Transverse colon (tissue), 4 donors: ENCODE results near the gene EEPD1.

Experiments used
- CTCF ChIP-seq, 5 experiments: fragments of 200-600 bp in 3 of 5; fragments of 450-650 bp in 2 of 5; sonication (generic) in 3 of 5; IDR thresholded peaks; 1 replicate in 2 of 5; 2 replicates in 3 of 5; pipeline ENCODE4 v1.5.1; 2016 to 2017; ENCODE audit warnings: antibody characterized with exemption in 5 of 5, inconsistent platforms in 3 of 5, mild to moderate bottlenecking in 2 of 5, moderate library complexity in 1 of 5
- EP300 ChIP-seq: sonication (generic); formaldehyde crosslinking; IDR thresholded peaks from one replicate; pipeline ENCODE4 v1.6.1; 2017; ENCODE audit warnings: antibody characterized with exemption, low read depth
- POLR2A ChIP-seq: fragments of 450-650 bp; IDR thresholded peaks from one replicate; pipeline ENCODE4 v1.6.1; 2016; ENCODE audit warnings: antibody characterized with exemption, mild to moderate bottlenecking, moderate library complexity
- POLR2AphosphoS5 ChIP-seq, 3 donors: sonication (generic); formaldehyde crosslinking; IDR thresholded peaks; one replicate each; pipeline ENCODE4 v1.6.1; 2016; ENCODE audit warnings: antibody characterized with exemption in 3 of 3

GRCh38 chr7:36266683-36267082 lies 113.6 kb downstream of the EEPD1 start:
- TF ChIP-seq POLR2A (no peak), CTCF (IDR thresholded peaks at IDR 0.05) (no peak), EP300 (no peak), POLR2AphosphoS5 (IDR thresholded peaks at IDR 0.05) (no peak)
